Measurements from ENCODE around the gene TUBGCP3.
A peak's percentile ranks its signal among the peaks of the same experiment; 100 is the strongest.

Gene TUBGCP3

DNA sequence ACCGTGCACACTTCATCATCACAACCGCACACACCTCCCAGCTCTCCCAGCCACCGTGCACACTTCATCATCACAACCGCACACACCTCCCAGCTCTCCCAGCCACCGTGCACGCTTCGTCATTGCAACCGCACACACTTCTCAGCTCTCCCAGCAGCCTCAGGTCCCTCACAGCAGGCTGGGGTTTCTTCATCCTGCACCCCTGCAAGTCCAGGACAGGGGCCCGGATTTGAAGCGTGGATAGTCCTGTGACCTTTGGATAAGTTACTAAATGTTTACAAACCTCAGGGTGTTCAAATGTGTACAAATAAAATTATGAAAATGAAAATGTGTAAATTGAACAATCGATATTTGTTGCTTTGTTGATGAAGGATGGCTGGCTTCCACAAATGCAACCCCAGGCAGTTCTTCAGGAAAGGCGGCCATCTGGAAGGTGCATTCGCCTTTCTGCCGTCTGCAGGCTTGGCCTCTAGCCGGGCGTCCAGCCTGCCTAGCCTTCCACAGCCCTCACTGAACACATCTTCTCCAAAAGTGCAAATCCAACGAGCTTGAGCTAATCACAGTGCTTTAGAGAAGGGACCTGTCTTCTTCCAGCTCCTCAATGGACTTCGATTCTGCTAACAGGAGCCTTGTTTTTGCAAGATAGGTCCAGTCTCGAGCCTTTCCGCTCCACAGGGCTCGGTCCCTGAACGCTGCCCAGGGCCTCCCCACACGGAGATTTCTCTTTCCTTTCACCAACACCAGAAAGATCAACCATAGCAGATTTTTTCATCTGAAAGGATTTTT is 137.6 kb downstream of the TUBGCP3 start:
- no peak for DNase-seq

DNA sequence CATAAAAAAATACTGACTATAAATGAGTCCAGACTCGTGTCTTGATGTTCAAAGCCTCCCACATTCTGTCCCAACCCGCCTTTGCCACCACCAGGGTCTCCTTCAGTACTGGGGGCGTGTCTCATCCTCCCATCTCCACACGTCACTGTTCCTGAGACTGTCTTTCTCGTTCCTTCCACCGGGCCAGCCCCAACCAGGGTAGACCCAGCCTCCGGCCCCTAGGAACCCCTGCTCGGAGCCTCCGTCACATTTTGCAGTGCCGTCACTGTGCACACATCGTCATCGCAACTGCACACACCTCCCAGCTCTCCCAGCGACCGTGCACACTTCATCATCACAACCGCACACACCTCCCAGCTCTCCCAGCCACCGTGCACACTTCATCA is 138.4 kb downstream of the TUBGCP3 start:
- no peak for DNase-seq

DNA sequence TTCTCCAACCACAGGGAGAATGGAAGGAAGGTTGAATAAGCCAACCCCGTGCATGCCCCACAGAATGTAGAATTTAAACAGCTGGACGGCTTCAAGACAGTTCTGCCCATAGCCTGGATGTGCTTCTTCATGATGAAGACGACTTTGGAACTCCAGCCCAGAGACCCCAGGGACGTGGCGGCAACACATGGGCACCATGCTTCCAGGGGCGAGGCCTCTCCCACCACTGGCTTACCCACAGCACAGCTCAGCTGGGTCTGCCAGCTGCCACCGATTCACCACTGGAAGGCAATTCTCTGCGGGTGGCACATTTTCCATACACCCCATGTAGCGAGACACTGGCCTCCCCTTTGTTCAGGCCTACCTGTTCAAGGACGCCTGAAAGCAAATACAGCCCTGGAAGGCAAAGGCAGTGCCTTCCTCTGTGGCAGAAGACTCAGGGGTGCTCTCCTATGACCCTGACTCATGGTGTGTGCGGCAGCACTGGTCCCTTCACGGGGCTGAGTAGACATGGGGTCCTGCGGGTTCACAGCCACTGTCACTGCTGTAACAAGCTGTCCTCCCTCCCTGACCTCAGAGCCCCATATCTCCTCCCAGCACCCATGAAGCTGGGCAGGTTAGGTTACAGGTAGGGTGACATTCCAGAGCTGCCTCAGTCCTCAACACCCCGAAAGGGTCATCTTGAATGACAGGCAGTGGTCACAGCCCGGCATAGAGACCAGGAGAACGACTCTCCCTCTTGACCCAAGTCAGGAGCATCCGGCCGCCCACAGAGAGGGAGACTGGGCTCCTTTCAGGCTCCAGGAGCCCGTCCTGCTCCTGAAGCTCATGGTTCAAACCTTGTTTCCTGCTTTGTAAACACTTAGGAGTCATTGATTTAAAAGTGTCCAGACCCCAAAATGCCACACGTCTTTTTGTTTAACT is 139.1 kb downstream of the TUBGCP3 start:
- DNase-seq = no peak

DNA sequence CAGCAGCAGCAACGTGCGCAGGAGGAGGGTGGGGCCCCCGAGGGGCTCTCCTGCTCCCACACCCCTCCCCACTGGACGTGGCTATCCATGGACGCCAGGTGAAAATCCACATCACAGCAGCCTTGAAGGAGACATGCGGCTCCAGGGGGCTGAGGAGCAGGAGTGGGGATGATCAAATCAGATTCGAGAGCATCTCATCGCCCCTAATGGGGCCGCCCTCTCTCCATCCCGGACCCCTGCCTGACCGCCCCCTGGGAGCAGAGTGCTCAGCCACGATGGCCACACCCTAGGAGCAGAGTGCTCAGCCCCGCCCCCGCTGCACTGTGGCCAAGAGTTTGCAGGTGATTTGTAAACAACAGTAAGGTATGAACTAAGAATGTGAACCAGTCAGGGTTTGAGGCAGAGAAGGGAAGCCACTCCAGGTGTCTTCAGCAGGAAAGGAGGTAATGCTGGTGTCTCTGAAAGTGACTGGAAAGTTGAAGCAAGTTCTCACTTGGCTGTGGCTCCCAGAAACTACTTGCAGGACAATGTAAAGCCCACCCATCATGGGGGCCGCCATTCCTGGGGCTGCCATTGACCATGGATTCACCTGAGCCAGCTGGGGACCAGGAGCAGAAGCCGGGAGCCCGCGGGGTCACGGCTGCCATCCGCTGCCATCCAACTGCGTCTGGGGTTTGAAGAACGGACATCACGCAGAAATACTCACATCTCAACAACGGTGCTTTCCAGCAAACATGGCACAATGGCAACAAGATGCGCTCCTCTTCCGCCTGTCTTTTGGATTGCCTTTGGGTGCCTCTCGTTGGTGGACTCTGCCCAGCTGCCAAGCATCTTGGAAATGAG is 140.0 kb downstream of the TUBGCP3 start:
- no peak for DNase-seq

DNA sequence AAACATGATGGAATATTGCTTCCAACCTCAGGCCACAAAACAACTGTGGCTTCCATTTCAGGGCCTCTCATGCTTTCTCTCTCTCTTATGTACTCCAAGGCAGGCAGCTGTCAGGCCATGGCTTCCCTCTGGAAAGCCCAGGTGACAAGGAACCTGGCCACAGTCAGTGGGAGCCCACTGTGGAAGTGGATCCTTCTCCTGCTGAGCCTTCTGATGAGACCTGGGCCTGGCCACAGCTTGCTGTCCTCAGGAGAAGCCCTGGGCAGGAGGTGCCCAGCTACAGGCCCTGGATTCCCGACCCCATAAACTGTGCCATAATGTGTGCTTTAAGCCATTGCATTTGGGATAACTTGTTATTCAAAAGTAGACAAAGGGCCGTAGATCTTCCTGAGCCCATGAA is 140.6 kb downstream of the TUBGCP3 start:
- no peak for DNase-seq

DNA sequence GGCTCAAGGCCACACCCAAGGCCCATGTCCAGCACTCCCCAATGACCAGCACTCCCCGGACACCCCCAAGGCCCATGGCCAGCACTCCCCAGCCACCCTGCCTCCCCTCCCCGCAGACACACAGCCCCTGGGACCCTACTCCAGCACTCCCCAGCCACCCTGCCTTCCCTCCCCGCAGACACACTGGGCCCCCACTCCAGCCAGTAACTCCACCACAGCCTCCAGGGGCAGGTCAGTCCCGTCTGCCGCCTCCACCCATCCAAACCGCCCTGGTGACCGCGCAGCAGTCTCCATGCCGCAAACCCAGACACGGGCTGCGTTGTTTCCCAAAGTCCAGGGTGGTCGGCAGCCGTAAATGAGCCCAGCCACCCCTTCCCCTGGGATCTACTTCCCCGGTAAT is 141.1 kb downstream of the TUBGCP3 start:
- DNase-seq = no peak

DNA sequence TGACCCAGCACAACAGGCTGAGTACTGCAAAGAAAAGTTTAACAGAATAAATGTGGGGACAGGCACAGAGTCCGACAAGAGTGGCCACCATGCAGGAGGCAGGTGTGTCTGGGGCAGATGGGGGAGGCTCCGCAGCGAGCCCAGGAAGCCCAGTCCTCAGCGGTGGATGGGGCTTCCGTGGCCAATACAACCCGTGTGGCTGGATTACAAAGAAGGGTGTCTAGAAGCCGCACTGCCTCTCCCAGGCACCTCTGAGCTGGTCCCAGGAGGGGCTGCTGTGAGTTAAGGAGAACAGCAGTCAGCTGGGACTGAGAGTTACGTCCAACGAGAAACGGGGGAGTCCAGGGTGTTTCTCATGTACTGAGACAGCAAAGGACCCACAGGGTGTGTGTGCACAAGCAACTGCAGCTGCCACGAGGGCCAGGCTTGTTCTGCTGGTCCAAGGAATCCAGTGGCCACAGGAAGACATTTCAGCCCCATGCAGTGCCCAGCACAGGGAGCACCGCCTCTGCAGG is 141.5 kb downstream of the TUBGCP3 start:
- DNase-seq = no peak

DNA sequence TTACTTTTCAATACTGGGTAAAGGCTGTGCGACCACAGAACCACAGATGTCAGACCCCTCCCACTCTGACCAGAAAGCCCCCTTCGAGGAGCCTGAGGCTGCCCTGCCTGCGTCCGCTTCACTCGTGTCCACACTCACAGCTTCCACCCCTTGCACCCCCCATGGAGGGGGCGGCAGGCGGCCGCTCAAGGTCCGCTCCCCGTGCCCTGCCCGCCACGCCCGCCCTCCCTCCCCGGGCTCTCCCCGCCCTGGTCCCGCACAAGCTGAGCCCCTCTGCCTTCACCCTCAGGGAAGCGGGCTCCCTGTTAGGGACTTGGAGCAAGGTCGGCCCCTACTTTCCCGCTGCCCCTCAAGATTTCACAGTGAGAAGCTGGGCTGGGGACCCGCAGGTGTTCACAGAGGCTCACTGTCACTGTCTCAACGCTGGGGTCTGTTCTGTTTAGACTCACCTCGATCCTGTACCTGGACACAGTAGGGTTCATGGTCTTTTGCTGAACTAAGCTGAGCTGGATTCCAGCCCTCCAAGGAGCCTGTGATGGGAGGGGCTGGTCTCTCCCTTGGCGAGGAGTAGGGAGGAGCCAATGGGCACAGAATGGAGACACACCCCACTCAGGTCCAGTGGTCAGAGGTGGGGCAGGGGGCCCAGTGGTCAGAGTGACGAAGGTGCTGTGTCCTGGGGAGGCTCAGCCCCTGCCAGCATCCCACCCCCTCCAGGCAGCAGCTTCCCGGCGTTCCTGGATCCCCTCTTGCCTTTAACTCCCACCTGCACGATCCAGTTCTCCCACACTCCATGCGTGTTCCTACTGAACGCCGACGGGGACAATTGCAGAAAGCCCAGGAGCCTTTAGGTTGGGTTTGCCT is 142.3 kb downstream of the TUBGCP3 start:
- DNase-seq = no peak

DNA sequence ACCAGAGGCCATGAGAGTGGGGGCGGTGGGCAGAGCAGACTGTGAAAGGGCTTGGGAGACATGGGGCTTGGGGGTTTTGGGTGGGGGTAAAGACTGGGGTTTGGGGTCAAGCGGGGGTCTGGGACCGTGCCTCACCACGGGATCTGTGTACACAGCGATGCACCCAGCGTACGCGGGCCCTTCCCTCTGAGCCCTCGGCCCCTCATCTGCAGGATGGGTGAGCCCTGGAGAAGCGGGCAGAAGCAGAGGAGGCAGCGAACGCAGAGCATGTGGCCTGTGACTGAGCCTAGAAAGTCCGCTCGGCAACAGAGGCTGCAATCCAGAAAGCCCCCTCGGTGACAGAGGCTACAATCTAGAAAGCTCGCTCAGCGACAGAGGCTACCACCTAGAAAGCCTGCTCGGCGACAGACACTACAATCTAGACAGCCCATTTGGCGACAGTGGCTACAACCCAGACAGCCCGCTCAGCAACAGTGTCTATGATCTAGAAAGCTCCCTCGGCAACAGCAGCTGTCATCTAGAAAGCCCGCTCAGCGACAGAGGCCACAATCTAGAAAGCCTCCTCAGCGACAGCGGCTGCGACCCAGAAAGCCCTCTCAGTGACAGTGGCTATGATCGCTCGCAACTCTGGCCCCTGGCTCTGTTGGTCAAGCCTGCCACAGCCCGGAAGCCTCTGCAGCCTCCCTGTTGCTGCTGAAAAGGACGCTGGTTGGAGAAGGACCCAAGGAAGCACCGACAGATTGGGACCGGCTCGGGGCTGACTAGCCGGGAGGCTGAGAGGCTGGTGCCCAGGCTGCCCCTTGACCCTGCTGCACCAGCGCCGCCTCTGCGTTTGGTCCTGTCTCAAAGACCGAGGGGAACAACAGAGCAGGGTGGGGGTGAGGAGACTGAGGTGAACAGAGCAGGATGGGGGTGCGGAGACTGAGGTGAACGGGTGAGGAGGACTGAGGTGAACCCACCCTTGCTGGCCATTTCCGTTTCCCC is 143.2 kb downstream of the TUBGCP3 start:
- no peak for DNase-seq

DNA sequence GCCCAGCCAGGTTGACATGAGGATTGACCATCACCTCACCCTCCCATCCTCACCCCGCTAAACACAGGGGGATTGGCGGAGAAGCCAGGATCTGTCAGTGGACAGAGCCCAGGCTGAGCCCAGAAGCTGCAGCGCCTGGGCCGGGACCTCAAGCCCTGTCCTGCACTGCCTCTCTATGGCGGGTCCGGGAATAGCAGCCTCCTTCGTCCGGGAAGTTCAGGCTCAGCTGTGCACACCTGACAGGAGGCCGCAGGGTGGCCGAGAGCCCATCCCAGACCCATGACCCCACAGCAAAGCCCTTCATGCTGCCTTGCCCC is 144.0 kb downstream of the TUBGCP3 start:
- peak; percentile 73 for DNase-seq

DNA sequence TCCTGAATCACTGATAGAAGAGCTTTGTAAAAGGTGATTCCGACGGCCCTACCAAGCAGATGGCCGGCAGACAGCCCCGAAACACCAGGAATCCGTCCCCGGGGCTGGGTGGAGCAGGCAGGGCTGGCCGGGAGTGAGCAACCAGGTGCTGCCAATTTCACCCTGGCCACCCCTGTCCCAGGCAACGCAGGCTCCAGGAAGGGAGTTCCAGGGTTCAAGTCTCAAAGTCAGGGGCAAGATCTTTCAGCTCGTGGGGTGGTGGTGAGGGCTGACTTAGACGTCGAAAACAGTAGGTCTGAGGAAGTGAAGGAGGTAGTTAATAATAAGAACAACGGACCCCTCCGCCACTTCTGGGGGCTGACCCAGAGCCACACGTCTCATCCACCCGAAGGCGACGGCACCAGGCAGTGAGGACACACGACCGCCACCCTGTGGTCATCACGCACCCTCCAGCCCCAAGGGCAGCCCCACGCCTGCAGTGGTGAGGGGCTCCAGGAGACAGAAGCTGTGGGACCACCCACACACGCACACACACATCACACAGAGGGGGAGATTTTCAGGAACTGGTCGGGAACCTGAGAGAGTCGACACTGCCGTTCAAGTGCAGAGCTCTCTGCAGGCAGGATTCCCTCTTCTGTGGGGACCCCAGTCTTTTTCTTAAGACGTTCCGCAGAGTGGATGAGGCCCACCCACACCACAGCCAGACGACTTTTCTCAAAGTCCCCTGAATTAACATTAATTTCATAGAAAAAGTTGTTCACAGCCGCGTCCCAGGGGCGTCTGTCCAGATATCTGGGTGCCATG is 144.6 kb downstream of the TUBGCP3 start:
- peak; percentile 25 for DNase-seq

DNA sequence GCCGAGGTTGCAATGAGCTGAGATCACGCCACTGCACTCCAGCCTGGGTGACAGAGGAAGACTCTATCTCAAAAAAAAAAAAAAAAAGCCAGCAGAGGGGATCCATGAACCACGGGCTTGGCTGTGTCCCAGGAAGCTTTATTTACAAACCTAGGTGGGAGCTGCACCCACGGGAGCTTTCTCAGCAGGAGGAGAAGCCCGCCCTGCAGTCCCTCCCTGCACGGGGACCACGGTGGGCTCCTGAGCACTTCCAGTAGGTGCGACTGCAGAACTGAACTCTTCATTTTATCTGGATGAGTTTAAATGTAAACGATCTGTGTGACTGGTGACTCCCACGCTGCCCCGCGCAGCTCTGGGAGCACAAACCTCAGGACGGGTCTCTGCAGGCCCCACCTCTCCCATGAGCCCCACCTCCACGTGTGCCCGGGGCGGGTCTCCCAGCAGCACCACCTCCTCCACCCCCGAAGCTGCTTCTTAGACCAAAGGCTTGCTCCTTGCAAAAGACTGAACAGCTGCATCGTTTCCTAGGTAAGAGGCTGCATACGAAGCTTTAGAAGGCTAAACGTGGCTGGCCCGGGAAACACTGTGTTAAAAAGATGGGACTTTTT is 145.4 kb downstream of the TUBGCP3 start:
- DNase-seq = no peak

DNA sequence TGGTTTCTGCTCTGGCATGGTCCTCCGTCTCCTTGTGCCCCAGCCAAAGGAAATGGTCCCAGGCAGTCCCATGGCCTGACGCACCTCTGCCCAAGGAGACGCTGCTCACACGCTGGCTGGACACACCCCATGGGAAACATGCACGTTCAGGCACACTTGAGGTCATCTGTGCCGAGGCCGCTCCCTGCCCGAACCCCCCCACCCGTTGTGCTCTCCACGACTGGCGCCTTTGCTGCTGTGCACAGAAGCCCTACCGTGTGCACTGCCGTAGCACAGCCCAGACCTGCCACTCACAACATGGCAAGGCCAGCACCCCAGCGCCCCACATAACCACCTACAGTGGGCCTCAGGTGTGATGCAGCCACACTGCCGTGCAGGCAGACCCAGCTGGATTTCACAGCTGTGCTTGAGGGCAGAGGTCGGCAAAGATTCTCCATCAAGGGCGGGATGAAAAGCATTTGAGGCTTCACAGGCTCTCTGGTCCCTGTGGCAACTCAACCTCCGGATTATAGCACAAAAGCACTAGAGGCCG is 146.1 kb downstream of the TUBGCP3 start:
- DNase-seq = no peak

DNA sequence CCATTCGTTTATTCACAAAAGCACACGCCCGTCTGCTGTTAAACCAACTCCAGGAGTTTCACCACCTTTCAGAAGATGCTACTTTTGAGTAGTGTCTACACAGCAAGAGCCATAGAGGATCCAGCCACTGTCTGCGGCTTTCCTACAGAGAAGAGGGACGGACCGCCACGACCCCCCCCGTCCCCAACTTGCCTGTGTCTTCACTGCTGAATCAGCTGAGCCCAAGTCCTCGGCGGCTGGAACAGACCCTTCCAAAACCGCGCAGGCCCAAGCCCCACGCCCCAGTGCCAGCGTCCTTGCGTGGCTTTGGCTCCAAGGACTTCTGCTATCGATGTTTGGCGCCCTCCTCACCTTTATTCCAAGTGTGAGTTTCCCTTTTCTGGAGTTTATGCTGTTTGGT is 146.7 kb downstream of the TUBGCP3 start:
- no peak for DNase-seq

DNA sequence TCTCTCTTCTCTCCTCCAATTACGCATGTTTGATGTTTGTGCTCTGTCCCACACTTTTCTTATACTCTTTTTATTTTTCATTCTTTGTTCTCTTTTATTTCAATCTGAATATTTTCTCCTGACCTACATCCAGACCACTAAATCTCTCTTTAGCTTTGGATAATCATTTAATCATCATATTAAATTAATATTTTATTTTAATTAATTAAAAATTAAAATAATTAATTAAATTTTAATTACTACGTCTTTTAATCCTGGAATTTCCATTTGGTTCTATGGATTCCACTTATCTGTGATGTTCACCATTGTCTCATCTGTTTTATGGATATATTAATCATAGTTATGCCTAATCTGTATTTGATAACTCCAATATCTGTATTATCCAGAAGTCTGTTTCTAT is 149.4 kb downstream of the TUBGCP3 start:
- no peak for DNase-seq

DNA sequence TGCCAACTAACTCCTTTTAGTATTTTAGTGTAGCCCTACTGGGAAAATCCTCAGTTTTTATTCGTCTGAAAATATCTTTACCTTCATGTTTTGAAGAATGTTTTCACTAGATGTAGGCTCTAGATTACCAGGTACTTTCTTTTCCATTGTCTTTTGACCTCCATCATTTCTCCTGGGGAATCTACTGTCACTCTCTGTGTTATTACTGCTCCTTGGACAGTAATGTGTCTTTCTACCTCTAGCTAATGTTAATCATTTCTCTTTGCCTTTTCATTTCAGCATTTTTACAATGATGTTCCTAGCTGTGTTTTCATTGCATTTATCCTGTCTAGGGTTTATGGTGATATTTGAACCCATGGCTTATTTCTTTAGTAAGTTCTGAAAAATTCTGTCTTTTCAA is 149.9 kb downstream of the TUBGCP3 start:
- no peak for DNase-seq

DNA sequence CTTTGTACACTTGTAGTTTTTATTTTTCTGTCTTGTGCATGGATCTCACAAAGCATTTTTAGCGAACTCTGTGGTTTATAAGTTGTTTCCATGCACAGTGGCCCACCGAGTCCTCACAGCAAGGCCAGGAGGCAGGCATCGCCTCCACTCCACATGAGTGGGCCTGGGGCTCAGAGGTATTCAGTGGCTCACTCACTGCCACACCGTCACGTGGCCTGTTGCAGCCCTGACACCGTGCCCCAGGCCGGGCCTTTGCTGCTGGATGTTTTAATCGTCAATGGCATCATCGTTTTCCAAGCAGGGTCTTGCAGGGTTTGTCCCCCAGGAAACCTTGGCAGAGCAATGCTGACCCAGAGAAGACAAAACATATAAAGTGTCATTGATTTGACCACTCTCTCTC is 152.0 kb downstream of the TUBGCP3 start:
- DNase-seq = no peak

Measured in stimulated activated CD4-positive, alpha-beta T cell treated with anti-CD3 and anti-CD28 coated beads, Interleukin-15, amount 100 ng/mL, for 24 hours (primary cell).